ENCODE measurements around the gene THNSL1. TPM values are rescaled to one million over a fixed set of nuclear protein-coding genes. Genes with fewer than 3 reads are reported as not detected.
"Not testable (repeated sequence)": the region's sequence is repeated elsewhere in the genome, so short reads cannot be mapped to it uniquely, and the experiment has no call there.

Gene THNSL1
- total RNA-seq, 1 donor from 2014 or later = 9.7 TPM

DNA sequence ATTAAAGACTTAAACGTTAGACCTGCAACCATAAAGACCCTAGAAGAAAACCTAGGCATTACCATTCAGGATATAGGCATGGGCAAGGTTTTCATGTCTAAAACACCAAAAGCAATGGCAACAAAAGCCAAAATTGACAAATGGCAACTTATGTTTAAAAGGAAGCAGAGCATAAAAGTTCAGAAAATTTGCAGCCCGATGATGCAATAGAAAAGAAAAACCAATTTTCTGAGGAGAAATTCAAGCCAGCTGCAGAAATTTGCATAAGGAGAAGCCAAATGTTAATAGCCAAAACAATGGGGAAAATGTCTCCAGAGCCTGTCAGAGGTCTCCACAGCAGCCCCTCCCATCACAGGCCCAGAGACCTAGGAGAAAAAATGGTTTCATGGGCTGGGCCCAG, 4.8 kb upstream of the THNSL1 start:
- DNase-seq = not testable (repeated sequence)

DNA sequence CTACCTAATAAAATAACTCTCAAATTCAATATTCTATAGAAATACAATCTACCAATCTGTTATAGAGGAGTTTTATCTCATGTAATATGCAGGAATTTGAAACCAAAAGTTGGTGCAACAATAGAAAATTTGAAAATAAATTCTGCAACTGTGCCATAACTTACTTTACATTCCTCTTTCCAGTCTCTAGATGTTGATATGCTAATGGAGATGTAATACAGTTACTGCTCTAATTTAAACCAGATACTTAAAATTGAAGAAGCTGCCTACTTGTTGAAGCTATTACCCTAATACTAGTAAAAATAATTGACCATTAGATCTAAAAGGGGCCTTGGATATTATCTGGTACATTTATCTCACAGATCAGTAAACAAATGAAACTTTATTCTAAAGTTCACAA, 1.8 kb upstream of the THNSL1 start:
- no peak for DNase-seq

DNA sequence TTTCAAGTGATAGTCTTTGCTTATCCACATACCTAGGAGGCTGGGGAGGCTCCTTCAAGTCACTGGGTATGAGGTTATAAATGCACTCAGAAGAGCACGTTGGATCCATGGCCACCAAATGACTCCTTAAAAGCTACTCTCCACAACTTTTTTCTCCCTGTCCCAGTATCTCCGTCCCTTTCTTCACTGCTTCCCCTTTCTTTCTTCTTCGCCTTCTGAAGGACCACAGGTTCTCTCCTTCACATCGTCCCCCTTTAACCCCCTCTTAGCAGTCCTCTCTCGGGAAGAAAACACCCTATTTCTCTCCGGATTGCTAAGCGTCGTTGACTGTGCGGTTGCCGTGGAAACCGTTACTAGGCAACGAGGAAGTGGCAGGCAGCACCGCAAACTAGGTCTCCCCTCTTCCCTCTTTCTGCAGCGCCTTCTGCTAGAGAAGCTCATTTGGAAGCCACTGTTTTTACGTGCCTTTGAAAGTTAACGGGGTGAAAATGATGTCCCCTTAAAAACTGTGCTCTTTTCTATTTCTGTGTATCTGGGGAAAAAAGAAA, 510 bp upstream of the THNSL1 start, which contains the start of gene ENKUR:
TSS of gene ENKUR (minus strand) at position 331 of the 548 bp plus-strand sequence. CDS start at position 109, 222 bp downstream.
- peak; percentile 96 for DNase-seq

GRCh38 chr10:25017154-25017590, 760 bp downstream of the THNSL1 start:
- no peak for DNase-seq

DNA sequence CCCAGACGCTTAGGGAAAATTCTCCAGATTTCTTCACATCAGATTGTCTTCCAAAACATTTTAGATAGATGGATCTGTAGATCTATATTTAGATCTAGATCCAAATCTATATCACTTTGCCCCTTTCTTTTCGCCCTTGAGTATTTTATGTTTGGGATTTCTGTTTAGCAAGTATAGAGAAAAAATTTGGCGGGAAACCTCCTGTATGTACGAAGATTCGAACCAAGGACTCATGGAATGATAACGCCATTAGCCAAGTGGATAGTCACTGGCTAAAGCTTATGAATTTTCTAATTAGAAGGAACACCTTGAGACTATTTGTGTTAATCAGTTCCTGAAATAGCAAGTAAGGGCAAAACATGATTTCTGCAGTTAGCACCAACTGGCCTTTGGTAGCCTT, 1.2 kb downstream of the THNSL1 start:
- DNase-seq = peak; percentile 16

DNA sequence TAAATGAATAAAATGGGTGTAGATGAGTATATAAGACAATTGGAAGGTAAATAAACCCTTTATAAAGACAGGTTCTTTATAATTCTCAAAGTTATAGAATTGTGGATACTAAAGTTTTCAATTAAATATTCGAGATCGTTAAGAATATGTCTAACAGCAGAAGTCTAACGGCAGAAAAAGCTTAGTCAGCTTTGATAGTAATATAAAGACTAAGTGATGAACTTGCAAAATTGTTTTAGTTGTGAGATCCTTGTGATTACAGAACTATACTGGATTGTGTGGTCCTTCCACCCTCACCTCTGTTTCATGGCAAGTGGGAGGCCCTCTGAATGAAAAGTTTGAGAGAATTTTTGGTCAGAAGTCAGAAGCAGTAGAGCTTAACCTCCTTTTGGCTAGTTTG, 2.3 kb downstream of the THNSL1 start:
- no peak for DNase-seq

DNA sequence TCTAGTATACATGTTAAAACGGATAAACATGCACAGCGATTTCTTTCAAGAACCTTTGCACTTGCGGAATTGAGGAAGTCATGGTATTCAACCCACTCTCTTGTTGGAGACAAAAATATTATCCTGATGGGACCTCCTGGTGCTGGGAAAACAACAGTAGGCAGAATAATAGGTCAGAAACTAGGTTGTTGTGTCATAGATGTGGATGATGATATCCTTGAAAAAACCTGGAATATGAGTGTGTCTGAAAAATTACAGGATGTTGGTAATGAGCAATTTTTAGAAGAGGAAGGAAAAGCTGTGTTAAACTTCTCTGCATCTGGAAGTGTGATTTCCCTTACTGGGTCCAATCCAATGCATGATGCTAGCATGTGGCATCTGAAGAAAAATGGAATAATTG, 6.9 kb downstream of the THNSL1 start:
- DNase-seq = no peak

DNA sequence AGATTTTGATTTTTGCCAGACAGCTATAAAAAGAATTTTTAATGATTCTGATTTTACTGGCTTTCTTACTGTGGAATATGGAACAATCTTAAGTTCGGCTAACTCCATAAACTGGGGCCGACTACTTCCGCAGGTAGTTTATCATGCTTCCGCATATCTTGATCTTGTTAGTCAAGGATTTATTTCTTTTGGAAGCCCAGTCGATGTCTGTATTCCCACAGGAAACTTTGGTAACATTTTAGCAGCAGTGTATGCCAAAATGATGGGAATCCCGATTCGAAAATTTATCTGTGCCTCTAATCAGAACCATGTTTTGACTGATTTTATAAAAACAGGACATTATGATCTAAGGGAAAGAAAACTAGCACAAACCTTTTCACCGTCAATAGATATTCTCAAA, 8.1 kb downstream of the THNSL1 start:
- no peak for DNase-seq

DNA sequence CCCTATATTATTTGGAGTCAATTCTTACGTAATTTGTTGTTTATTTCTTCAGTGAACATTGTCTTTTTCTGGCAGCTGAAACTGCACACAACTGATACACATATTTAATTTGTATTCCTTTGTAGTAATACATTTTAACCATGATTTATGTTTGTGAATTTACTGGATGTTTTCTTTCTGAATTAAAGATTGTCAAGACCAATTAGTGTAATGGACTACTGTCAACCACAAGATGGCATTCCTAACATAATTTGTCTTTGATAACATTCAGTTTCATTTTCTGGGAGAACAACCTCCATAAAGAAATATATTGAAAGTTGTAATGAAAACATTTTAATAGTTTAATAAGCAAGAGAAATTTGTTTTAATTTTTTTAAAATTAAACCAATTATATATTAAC, 10.1 kb downstream of the THNSL1 start:
- no peak for DNase-seq

GRCh38 chr10:25028711-25029110, 12.3 kb downstream of the THNSL1 start:
- no peak for DNase-seq

DNA sequence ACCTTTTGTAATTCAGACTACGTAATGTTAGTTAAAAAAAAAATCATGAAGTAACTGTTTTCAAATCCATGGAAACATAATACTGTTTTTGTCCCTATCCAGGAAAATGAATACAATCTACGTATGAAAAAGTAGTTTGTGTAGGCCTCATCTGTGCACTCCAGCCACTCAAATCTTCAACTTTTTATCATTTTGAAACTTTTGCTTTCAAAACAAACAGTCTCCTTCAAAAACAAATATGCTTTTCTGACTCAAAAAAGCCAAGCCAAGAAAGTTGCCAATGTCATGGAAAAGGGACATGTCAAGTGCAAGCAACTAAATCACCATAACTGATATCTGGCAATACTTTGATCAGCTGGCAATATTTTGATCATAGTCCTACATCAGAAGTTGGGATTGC, 13.1 kb downstream of the THNSL1 start:
- no peak for DNase-seq

DNA sequence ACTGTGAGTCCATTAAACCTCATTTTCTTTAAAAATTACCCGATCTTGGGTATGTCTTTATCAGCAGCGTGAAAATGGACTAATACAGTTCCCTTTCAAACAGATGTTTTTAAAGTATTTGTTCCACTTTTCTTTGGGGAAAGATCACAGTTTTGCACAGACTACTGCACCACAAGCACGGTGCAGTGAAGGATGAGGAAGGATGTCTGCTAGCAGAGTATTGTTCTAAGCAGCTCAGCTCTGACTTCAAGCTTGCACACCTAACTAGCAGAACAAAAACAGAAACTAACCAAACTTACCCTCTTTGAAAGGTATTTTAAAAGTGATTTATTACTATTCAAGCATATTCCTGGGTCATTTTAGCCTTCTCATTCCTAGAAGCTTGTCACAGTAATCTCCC, 20.0 kb downstream of the THNSL1 start:
- DNase-seq = no peak

- no peak for DNase-seq
Measured at GRCh38 chr10:25038325-25038724, 21.9 kb downstream of the THNSL1 start.

- DNase-seq = no peak
Measured at GRCh38 chr10:25039531-25039930, 23.1 kb downstream of the THNSL1 start.

GRCh38 chr10:25046641-25047040, 30.2 kb downstream of the THNSL1 start:
- no peak for DNase-seq

GRCh38 chr10:25047088-25047487, 30.7 kb downstream of the THNSL1 start:
- DNase-seq = peak; percentile 26

- DNase-seq = peak; percentile 19
Measured at GRCh38 chr10:25047591-25048301, 31.3 kb downstream of the THNSL1 start.

- no peak for DNase-seq
Measured at GRCh38 chr10:25048450-25048849, 32.0 kb downstream of the THNSL1 start.

GRCh38 chr10:25049966-25050365, 33.6 kb downstream of the THNSL1 start:
- no peak for DNase-seq

GRCh38 chr10:25050402-25050801, 34.0 kb downstream of the THNSL1 start:
- no peak for DNase-seq

GRCh38 chr10:25052012-25052411, 35.6 kb downstream of the THNSL1 start:
- DNase-seq = no peak

GRCh38 chr10:25056726-25057125, 40.3 kb downstream of the THNSL1 start:
- DNase-seq = no peak

- DNase-seq = no peak
Measured at GRCh38 chr10:25057886-25058285, 41.5 kb downstream of the THNSL1 start.

DNA sequence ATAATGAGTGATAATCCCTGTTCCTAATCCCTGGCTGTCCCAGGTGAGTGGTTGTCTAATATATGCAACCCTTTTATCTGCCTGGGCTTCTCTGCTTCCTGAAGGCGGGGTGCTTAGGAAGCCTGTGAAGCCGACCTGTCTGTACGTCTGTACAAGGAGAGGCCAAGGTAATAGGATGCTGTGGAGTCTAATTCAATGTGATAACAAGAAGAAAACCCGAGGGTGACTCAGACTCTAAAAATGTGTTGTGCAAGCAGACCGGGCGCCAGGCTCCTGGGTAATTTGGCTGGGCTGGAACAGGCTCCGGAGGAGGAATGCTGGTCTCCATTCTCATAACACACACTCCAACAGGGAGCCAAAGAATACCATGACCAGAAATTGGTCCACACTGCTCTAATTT, 43.6 kb downstream of the THNSL1 start:
- DNase-seq = no peak
